Neural progenitor cell (in vitro differentiated cells): ENCODE data around the gene RNU6-7.

ENCODE experiments used
- CTCF ChIP-seq: fragments of 200-600 bp; sonication (generic); IDR thresholded peaks from 2 replicates; pipeline ENCODE4 v1.5.1; 2017; ENCODE audit warnings: antibody characterized with exemption, mild to moderate bottlenecking
- EZH2 ChIP-seq: fragments of 200-600 bp; sonication (generic); IDR thresholded peaks from 2 replicates; pipeline ENCODE4 v1.6.1; 2017; ENCODE audit warnings: antibody characterized with exemption, mild to moderate bottlenecking, moderate library complexity
- EZH2phosphoT487 ChIP-seq: fragments of 200-600 bp; sonication (generic); IDR thresholded peaks from 2 replicates; pipeline ENCODE4 v1.6.1; 2017; ENCODE audit warnings: antibody characterized with exemption

- no peak for TF ChIP-seq CTCF
- no peak for TF ChIP-seq EZH2
- no peak for TF ChIP-seq EZH2phosphoT487
Observed at GRCh38 chr14:32186248-32186647, 15.6 kb upstream of the RNU6-7 start.
